A673 (cell line): ENCODE measurements around the gene LACTBL1.

Source experiments
- EZH2 ChIP-seq: fragments of 200-600 bp; sonication (generic); IDR thresholded peaks from 2 replicates; pipeline ENCODE4 v1.6.1; 2017; ENCODE audit warnings: borderline replicate concordance, low read depth, mild to moderate bottlenecking, mixed read lengths, antibody characterized with exemption, low read length; ENCODE audit not compliant: poor library complexity, severe bottlenecking
- TF ChIP-seq, protein P1 (sequence below): fragments of 300-800, 200-600 bp; sonication (generic); conservative IDR thresholded peaks from 2 replicates; pipeline ENCODE4 v1.5.1; 2017; ENCODE audit warnings: low read depth, mild to moderate bottlenecking, antibody characterized with exemption, low read length, moderate library complexity, mixed read lengths

GRCh38 chr1:22962558-22962957 lies 10.1 kb downstream of the LACTBL1 start:
- TF ChIP-seq, protein P1, sequence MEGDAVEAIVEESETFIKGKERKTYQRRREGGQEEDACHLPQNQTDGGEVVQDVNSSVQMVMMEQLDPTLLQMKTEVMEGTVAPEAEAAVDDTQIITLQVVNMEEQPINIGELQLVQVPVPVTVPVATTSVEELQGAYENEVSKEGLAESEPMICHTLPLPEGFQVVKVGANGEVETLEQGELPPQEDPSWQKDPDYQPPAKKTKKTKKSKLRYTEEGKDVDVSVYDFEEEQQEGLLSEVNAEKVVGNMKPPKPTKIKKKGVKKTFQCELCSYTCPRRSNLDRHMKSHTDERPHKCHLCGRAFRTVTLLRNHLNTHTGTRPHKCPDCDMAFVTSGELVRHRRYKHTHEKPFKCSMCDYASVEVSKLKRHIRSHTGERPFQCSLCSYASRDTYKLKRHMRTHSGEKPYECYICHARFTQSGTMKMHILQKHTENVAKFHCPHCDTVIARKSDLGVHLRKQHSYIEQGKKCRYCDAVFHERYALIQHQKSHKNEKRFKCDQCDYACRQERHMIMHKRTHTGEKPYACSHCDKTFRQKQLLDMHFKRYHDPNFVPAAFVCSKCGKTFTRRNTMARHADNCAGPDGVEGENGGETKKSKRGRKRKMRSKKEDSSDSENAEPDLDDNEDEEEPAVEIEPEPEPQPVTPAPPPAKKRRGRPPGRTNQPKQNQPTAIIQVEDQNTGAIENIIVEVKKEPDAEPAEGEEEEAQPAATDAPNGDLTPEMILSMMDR: no peak
- TF ChIP-seq EZH2: no peak
